H4 (cell line): ENCODE data around the gene OR3A2. TPM values are rescaled to one million over a fixed set of nuclear protein-coding genes. Genes with fewer than 3 reads are reported as not detected.
"Not testable (repeated sequence)": the region's sequence is repeated elsewhere in the genome, so short reads cannot be mapped to it uniquely, and the experiment has no call there.

Experiments
- DNase-seq: peaks from one replicate; pipeline ENCODE4 v3.0.0-alpha.2; 2015; ENCODE audit warnings: low spot score
- total RNA-seq: library from RNA; depleted of rRNA; stranded (reverse); fragments of >200 nt; shearing (Covaris generic); gene quantifications from 2 replicates; pipeline ENCODE4 v1.2.3, GENCODE V29; 2014; rRNA removed

OR3A2 gene
- total RNA-seq, 1 experiment from 2014 or later = not detected

- DNase-seq = not testable (repeated sequence)
These were observed 92.6 kb downstream of the OR3A2 start for GRCh38 chr17:3293548-3293947.

DNA sequence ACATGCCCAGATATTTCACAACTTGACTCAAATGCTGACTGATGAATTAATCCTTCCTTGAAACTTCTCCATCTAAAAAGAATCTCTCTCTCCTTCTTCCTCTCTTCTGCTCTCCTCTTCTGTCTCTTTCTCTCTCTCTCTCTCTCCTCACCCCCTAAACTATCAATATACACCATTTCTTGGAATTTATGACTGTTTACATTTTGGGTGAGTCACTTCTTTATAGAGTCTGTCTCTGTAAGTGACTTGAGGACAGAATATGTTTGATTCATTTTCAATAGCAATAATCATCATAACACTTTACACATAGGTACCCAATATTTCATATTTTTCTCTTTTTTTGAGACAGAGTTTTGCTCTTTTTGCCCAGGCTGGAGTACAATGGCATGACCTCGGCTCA, 103.2 kb downstream of the OR3A2 start:
- no peak for DNase-seq

DNA sequence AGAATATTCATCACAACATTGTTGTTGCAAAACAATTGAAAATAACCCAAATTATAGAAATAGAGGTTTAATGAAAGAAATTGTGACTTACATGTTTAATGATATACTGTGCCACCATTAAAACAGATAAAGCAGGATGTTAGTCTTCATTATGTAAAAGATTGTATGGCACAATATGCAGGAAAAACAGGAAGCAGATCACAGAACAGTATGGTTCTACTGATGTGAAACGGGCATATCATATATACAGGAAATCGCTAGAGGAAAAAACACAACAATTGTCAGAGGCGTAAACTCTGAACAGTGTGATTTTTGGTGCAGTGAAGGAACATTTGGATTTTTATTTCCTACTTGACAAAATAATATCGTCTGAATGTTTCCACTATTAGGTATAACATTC, 110.0 kb downstream of the OR3A2 start:
- no peak for DNase-seq

DNA sequence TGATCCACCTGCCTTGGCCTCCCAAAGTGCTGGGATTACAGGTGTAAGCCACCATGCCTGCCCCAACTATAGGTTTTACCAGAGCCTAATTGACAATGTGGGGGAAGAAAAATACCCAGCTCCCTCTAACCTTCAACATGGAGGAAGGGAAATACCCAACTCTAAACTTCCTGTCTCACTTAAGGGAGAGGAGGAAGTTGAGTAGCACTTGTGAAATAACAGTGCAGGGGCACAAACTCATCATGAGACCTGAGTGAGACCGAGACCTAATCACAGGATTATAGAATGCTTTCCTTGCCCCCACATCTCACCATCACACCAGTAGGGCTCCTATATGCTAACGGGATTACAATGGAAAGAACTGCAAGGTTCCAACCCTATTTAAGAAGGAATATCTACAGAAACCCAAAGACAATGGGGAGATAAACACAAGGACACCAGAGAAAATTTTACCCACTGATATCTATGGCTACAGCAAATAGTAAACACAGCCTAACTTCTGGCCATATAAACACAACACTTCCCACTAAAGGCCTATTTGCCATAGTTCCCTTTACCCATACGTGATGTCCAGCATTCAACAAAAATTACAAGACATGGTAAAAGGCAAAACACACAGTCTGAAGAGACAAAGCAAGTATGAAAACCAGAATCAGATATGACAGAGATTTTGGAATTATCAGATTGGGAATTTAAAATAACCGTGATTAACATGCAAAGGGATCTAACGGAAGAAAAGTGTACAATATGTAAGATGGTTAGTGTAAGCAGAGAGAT, 114.8 kb downstream of the OR3A2 start:
- DNase-seq = no peak

DNA sequence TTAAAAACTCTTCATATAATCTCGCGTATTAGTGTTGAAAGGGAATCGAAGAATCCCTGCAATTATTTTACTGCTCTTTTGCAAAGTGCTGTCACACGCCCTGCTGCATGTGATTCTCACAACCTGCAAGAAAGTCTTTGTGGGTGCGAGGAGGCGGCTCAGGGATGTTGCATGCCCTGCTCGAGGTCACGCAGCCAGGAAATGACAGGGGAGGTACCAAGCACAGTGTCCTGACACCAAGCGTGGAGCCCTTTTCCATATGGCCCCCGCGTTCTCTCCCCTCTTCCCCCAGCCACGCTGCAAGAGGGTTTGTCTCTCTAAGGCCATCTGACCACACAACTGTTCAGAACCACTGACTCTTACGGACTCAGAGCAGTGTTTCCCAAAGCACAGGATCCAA, 125.5 kb downstream of the OR3A2 start:
- no peak for DNase-seq

- DNase-seq = no peak
These were observed 125.9 kb downstream of the OR3A2 start for GRCh38 chr17:3260163-3260562.

GRCh38 chr17:3256575-3256974, 129.5 kb downstream of the OR3A2 start:
- DNase-seq = no peak

GRCh38 chr17:3249013-3249412, 137.1 kb downstream of the OR3A2 start:
- DNase-seq = not testable (repeated sequence)

GRCh38 chr17:3244841-3245240, 141.3 kb downstream of the OR3A2 start:
- DNase-seq = not testable (repeated sequence)

- DNase-seq = not testable (repeated sequence)
These were observed 145.1 kb downstream of the OR3A2 start for GRCh38 chr17:3241044-3241443.

DNA sequence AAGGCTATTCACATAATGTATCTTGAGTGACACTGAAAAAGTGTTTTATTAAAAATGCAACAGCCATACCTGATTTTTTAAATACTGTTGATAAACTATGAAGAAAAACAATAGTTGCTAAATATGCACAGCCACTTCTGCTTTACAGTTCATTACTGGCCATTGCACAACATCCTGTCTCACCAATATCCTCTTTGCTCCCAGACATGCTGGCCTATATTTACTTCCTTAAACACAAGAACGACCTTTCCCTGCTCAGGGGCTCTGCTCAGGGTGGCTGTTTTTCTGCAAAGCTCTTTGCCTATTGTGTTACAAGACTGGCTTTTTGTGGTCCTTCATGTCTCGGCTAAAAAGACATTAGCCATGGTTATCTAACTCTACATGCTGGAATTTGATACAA, 147.4 kb downstream of the OR3A2 start:
- DNase-seq = not testable (repeated sequence)

DNA sequence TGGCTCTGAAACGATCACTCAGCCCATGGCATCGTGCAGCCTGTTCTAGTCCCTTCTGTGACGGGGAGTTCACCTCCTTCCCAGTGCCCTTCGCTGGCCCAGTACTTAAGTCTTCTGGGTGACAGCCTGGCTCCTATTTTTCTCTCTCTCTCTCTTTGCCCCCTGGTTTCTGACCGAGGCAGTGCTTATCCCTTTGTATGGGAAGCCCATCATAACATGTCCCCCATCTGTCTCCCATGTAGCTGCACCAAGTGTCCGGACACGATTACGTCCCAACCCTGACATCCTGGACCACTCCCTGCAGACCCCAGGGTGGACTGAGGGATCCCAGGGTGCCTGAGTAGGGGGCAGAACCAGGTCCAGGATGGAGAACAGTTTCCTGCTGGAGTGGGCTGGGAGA, 153.8 kb downstream of the OR3A2 start:
- DNase-seq = not testable (repeated sequence)

Other genes starting within 250 kb of the OR3A2 start
- not detected in 2 replicates for gene OR1A2, start 188.8 kb downstream of the OR3A2 start, total RNA-seq
- not detected in 2 replicates for gene OR1A1, start 178.6 kb downstream of the OR3A2 start, total RNA-seq
- not detected in 2 replicates for gene OR3A1, start 87.9 kb downstream of the OR3A2 start, total RNA-seq
- gene OR1E1, start 12.1 kb upstream of the OR3A2 start, total RNA-seq = not detected in 2 replicates
- gene OR3A3, start 25.1 kb upstream of the OR3A2 start, total RNA-seq = not detected in 2 replicates
- not detected in 2 replicates for gene OR1E2, start 47.5 kb upstream of the OR3A2 start, total RNA-seq
- not detected in 2 replicates for gene SPATA22, start 85.5 kb upstream of the OR3A2 start, total RNA-seq
- gene ASPA, start 89.7 kb upstream of the OR3A2 start, total RNA-seq = 0.16 and 0.66 TPM in 2 replicates
- gene TRPV3, start 171.5 kb upstream of the OR3A2 start, total RNA-seq = not detected in 2 replicates
- gene TRPV1, start 223.1 kb upstream of the OR3A2 start, total RNA-seq = 1.2 and 1.7 TPM in 2 replicates
- gene SHPK, start 249.9 kb upstream of the OR3A2 start, total RNA-seq = 4.9 and 6.1 TPM in 2 replicates